ENCODE data around the gene CER1.
"Not testable (repeated sequence)": the region's sequence is repeated elsewhere in the genome, so short reads cannot be mapped to it uniquely, and the experiment has no call there.

CER1 gene

DNA sequence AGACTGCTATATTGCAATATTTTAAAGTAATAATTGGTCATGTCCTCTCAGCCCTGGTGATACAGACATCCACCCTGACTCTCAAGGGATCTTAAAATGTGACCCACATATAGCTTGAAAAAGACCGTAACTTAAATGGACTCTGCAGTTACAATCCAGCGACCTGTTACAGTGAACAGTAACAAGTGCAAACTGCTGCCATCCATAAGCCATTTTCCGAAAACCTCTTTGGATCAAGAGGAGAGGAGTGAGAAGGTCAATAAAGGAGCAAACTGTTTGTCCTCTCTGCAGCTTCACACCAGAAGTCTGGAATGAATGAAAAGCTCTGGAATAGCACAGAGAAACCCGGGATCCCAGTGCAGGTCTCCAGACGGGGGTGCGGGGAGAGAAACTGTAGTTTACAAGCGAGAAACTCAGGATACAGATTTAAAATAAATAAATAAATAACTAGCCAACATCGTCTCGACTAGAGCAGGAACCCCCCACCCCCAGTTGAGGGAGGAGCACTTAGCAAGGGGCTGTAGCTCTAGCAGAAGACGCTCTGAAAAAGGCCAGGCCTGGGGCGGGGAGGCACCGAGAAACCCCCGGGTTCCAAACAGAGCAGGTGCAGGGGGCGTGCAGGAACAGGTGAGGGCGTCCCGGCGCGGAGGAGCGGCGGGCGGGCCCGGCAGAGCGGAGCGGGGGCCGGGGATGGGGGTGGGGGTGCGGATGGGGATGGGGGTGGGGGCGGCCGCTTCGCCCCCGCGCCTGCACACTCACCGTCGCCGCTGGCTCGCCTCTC is 29.9 kb downstream of the CER1 start:
- Histone ChIP-seq H3K27me3 (ENCODE audit: control insufficient read depth in 2 of 2, insufficient read depth in 2 of 2, low read length in 2 of 2) (no peaks in the 10 kb centered on the region), H3K9ac (ENCODE audit: low read depth in 1 of 2, low read length in 2 of 2) (peak overlapping the region; percentile 52 to 72), H3K4me3 (ENCODE audit: low read length in 2 of 2) (peak overlapping the region; percentile 78 to 84), H3K4me1 (ENCODE audit: control insufficient read depth in 2 of 2, insufficient read depth in 2 of 2, low read length in 2 of 2) (peaks cover 0 to 12% of the 10 kb centered on the region in 2 donors), H3K9me3 (ENCODE audit: control insufficient read depth in 2 of 2, low read length in 2 of 2) (no peaks in the 10 kb centered on the region), H3K27ac (ENCODE audit: low read depth in 2 of 2, low read length in 2 of 2) (no peak overlapping the region), H3K36me3 (ENCODE audit: control insufficient read depth in 2 of 2, insufficient read depth in 2 of 2, low read length in 2 of 2) (peaks cover 4 to 9% of the 10 kb centered on the region in 2 donors)

DNA sequence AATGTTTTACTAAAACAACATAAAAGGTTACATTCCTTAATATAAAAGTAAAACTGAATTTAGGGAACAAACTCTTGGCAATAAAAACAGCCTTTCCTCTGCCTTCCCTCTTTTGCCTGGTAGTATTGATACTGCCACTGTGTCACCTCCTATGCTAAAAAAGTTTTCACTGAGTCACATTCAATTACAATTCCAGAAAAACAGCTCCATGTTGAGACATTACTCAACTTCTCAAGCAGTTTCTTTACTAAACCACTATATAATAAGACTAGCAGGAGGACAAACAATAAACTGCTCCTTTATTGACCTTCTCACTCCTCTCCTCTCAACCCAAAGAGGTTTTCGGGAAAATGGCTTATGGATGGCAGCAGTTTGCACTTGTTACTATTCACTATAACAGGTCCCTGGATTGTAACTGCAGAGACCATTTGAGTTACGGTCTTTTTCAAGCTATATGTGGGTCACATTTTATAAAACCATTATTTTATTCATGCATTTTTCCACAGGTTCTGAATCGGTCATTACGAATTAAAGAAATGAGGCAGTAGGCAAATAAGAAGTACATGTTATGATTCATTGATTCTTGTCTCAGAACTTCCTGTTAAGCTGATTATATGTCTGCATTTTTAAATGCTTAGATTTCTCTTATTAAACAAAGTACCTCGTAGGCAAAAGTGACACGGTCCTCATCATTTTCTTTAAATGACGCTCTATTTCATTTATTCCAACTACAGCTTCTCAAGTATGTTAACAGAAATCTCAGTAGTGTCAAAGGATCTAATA is 31.4 kb downstream of the CER1 start:
- Histone ChIP-seq H3K4me1 (ENCODE audit: control insufficient read depth in 2 of 2, insufficient read depth in 2 of 2, low read length in 2 of 2) (peaks cover 0 to 12% of the 10 kb centered on the region in 2 donors), H3K4me3 (ENCODE audit: low read length in 2 of 2) (peak overlapping the region in 1 of 2 donors; percentile 3), H3K27me3 (ENCODE audit: control insufficient read depth in 2 of 2, insufficient read depth in 2 of 2, low read length in 2 of 2) (no peaks in the 10 kb centered on the region), H3K27ac (ENCODE audit: low read depth in 2 of 2, low read length in 2 of 2) (no peak overlapping the region), H3K9ac (ENCODE audit: low read depth in 1 of 2, low read length in 2 of 2) (no peak overlapping the region), H3K36me3 (ENCODE audit: control insufficient read depth in 2 of 2, insufficient read depth in 2 of 2, low read length in 2 of 2) (peaks cover 9 to 10% of the 10 kb centered on the region in 2 donors), H3K9me3 (ENCODE audit: control insufficient read depth in 2 of 2, low read length in 2 of 2) (no peaks in the 10 kb centered on the region)

DNA sequence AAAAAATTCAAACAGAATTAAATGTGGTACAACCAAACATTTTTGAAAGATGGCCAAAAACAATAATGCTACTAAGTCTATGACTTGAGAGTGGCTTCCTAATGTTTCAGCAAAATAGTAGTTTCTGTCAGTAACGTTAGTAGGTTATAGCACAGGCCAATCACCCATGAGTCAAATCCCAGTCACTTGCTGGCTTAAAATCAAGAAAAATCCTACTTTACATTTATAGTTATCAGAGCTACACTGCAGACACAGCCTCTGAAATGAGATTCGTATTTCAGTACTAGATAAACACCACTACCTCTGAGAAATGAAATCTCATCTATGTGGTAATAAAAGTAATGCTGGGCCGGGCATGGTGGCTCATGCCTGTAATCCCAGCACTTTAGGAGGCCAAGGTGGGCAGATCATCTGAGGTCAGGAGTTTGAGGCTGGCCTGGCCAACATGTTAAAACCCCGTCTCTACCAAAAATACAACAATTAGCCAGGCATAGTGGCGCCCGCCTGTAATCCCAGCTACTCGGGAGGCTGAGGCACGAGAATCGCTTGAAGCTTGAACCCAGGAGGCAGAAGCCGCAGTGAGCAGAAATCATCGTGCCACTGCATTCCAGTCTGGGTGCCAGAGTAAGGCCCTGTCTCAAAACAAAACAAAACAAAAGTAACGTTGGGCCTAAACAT is 35.4 kb downstream of the CER1 start:
- Histone ChIP-seq H3K9ac (ENCODE audit: low read depth in 1 of 2, low read length in 2 of 2) (no peak overlapping the region), H3K4me3 (ENCODE audit: low read length in 2 of 2) (no peak overlapping the region), H3K9me3 (ENCODE audit: control insufficient read depth in 2 of 2, low read length in 2 of 2) (no peaks in the 10 kb centered on the region), H3K4me1 (ENCODE audit: control insufficient read depth in 2 of 2, insufficient read depth in 2 of 2, low read length in 2 of 2) (peaks cover 0 to 6% of the 10 kb centered on the region in 2 donors), H3K27ac (ENCODE audit: low read depth in 2 of 2, low read length in 2 of 2) (no peak overlapping the region), H3K27me3 (ENCODE audit: control insufficient read depth in 2 of 2, insufficient read depth in 2 of 2, low read length in 2 of 2) (no peaks in the 10 kb centered on the region), H3K36me3 (ENCODE audit: control insufficient read depth in 2 of 2, insufficient read depth in 2 of 2, low read length in 2 of 2) (peaks cover 9 to 10% of the 10 kb centered on the region in 2 donors)

DNA sequence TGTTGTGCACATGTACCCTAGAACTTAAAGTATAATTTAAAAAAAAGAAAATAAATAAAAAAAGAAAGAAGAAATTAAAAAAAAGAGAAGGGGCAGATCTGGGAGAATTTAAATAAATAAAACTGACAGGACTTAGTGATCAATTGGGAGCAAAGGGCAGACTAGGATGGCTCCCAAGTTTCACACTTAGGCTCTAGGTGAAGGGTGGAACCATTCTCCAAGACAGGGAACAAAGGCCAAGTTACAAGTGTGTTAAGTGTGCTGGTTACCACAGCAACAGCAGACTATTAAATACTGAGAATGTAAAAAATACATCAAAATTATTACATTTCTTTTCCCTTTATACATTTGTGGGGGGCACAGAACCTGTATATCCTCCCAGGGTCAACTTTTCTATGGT is 36.4 kb downstream of the CER1 start:
- H3K4me1 ChIP-seq (ENCODE audit: control insufficient read depth in 2 of 2, insufficient read depth in 2 of 2, low read length in 2 of 2), result peaks cover 0 to 2% of the 10 kb centered on the region in 2 donors
- peaks cover 9 to 10% of the 10 kb centered on the region in 2 donors for H3K36me3 ChIP-seq (ENCODE audit: control insufficient read depth in 2 of 2, insufficient read depth in 2 of 2, low read length in 2 of 2)
- H3K27ac ChIP-seq (ENCODE audit: low read depth in 2 of 2, low read length in 2 of 2), result no peak overlapping the region
- no peaks in the 10 kb centered on the region for H3K27me3 ChIP-seq (ENCODE audit: control insufficient read depth in 2 of 2, insufficient read depth in 2 of 2, low read length in 2 of 2)
- no peaks in the 10 kb centered on the region for H3K9me3 ChIP-seq (ENCODE audit: control insufficient read depth in 2 of 2, low read length in 2 of 2)
- H3K9ac ChIP-seq (ENCODE audit: low read depth in 1 of 2, low read length in 2 of 2), result no peak overlapping the region
- no peak overlapping the region for H3K4me3 ChIP-seq (ENCODE audit: low read length in 2 of 2)

DNA sequence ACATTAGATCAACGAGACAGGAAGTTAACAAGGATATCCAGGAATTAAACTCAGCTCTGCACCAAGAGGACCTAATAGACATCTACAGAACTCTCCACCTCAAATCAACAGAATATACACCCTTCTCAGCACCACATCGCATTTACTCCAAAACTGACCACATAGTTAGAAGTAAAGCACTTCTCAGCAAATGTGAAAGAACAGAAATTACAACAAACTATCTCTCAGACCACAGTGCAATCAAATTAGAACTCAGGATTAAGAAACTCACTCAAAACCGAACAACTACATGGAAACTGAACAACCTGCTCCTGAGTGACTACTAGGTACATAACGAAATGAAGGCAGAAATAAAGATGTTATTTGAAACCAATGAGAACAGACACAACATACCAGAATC is 39.9 kb downstream of the CER1 start:
- H3K4me3 ChIP-seq (ENCODE audit: low read length in 2 of 2); H3K9ac ChIP-seq (ENCODE audit: low read depth in 1 of 2, low read length in 2 of 2); H3K27me3 ChIP-seq (ENCODE audit: control insufficient read depth in 2 of 2, insufficient read depth in 2 of 2, low read length in 2 of 2); H3K9me3 ChIP-seq (ENCODE audit: control insufficient read depth in 2 of 2, low read length in 2 of 2); H3K27ac ChIP-seq (ENCODE audit: low read depth in 2 of 2, low read length in 2 of 2); H3K4me1 ChIP-seq (ENCODE audit: control insufficient read depth in 2 of 2, insufficient read depth in 2 of 2, low read length in 2 of 2): not testable (repeated sequence)
- peaks cover 4 to 14% of the 10 kb centered on the region in 2 donors for H3K36me3 ChIP-seq (ENCODE audit: control insufficient read depth in 2 of 2, insufficient read depth in 2 of 2, low read length in 2 of 2)

DNA sequence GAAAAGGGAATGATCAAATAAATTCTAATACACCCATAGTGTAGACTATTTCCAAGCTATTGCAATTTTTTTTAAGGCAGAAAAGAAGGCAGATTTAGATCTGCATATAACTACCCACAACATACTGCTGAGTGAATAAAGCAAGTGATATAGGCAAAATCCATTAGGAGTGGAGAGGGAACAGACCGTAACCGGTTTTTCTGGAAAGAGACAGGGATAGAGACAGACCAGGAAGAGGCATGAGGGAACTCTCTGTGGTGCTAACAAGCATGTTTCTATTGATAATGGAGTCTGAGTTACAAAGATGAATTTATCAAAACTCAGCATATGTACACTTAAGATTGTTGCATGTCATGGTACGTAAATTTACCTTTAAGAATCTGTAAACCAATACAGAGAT is 43.8 kb downstream of the CER1 start:
- no peaks in the 10 kb centered on the region for H3K4me1 ChIP-seq (ENCODE audit: control insufficient read depth in 2 of 2, insufficient read depth in 2 of 2, low read length in 2 of 2)
- peaks cover 4 to 9% of the 10 kb centered on the region in 2 donors for H3K36me3 ChIP-seq (ENCODE audit: control insufficient read depth in 2 of 2, insufficient read depth in 2 of 2, low read length in 2 of 2)

DNA sequence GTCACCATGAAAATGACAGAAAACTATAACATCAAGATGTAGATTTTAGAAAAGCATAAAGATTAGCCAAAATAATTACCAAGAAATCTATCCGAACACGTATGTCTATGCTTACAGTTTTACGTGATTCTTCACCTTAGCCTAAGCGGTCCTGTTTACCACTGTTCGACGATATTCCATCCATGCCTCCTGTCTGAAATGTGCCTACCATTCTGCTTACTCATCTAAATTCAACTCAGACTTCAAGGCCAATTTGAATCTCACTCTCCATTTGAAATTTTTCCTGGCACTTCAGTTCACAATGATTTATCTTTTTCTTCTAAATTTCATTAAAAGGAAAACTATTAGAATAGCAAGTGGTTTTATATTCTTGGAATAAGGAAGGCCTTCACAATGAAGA is 44.7 kb downstream of the CER1 start:
- Histone ChIP-seq H3K9me3 (ENCODE audit: control insufficient read depth in 2 of 2, low read length in 2 of 2) (no peaks in the 10 kb centered on the region), H3K4me1 (ENCODE audit: control insufficient read depth in 2 of 2, insufficient read depth in 2 of 2, low read length in 2 of 2) (no peaks in the 10 kb centered on the region)

More for the DNA sequence above, 43.8 kb downstream of the CER1 start:
- Histone ChIP-seq H3K27me3 (ENCODE audit: control insufficient read depth in 2 of 2, insufficient read depth in 2 of 2, low read length in 2 of 2) (no peaks in the 10 kb centered on the region), H3K9ac (ENCODE audit: low read depth in 1 of 2, low read length in 2 of 2) (no peak overlapping the region), H3K27ac (ENCODE audit: low read depth in 2 of 2, low read length in 2 of 2) (no peak overlapping the region), H3K9me3 (ENCODE audit: control insufficient read depth in 2 of 2, low read length in 2 of 2) (no peaks in the 10 kb centered on the region), H3K4me3 (ENCODE audit: low read length in 2 of 2) (no peak overlapping the region)

DNA sequence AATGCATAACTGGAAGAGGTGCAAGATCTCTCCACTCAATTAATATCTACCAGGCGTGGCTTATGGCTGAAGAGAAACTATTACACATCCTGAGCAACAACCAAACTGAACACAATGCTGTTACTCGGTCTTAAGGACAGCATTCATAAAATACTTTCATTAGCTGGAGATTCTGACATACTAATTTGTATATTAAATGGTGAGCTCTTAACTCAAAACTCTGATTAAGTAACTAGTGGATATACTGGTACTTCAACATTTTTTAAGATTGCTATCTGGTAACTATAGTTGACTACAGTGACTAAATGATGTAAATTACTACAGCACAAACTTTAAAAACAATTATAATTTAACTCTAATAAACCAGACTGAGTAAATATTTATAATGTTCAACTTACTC is 45.1 kb downstream of the CER1 start:
- H3K27me3 ChIP-seq (ENCODE audit: control insufficient read depth in 2 of 2, insufficient read depth in 2 of 2, low read length in 2 of 2), result no peaks in the 10 kb centered on the region
- no peak overlapping the region for H3K9ac ChIP-seq (ENCODE audit: low read depth in 1 of 2, low read length in 2 of 2)
- no peak overlapping the region for H3K27ac ChIP-seq (ENCODE audit: low read depth in 2 of 2, low read length in 2 of 2)
- H3K4me3 ChIP-seq (ENCODE audit: low read length in 2 of 2), result no peak overlapping the region
- peaks cover 6 to 12% of the 10 kb centered on the region in 2 donors for H3K36me3 ChIP-seq (ENCODE audit: control insufficient read depth in 2 of 2, insufficient read depth in 2 of 2, low read length in 2 of 2)
- no peaks in the 10 kb centered on the region for H3K4me1 ChIP-seq (ENCODE audit: control insufficient read depth in 2 of 2, insufficient read depth in 2 of 2, low read length in 2 of 2)
- H3K9me3 ChIP-seq (ENCODE audit: control insufficient read depth in 2 of 2, low read length in 2 of 2), result no peaks in the 10 kb centered on the region

More for the DNA sequence above, 44.7 kb downstream of the CER1 start:
- no peak overlapping the region for H3K9ac ChIP-seq (ENCODE audit: low read depth in 1 of 2, low read length in 2 of 2)
- H3K27ac ChIP-seq (ENCODE audit: low read depth in 2 of 2, low read length in 2 of 2), result no peak overlapping the region
- peaks cover 4 to 9% of the 10 kb centered on the region in 2 donors for H3K36me3 ChIP-seq (ENCODE audit: control insufficient read depth in 2 of 2, insufficient read depth in 2 of 2, low read length in 2 of 2)
- H3K4me3 ChIP-seq (ENCODE audit: low read length in 2 of 2), result no peak overlapping the region
- H3K27me3 ChIP-seq (ENCODE audit: control insufficient read depth in 2 of 2, insufficient read depth in 2 of 2, low read length in 2 of 2), result no peaks in the 10 kb centered on the region

DNA sequence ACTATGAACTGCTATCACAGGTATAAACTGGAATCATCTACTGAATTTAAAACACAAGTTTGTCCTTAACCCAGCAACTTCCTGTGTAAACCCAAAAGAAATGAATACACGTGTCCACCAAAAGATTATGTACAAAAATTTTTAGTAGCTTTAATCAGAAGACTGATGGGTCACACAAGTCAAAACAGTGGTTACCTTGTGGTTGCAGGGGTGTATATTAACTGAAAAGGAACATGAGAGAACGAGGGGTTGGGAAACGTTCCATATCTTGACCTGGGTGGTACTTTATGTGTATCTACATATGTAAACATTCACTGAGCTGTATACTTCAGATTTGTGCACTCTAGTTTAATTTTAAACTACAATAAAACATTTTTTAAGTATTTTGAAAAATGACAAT is 47.9 kb downstream of the CER1 start:
- H3K9me3 ChIP-seq (ENCODE audit: control insufficient read depth in 2 of 2, low read length in 2 of 2), result no peaks in the 10 kb centered on the region
- no peak overlapping the region for H3K4me3 ChIP-seq (ENCODE audit: low read length in 2 of 2)
- H3K4me1 ChIP-seq (ENCODE audit: control insufficient read depth in 2 of 2, insufficient read depth in 2 of 2, low read length in 2 of 2), result no peaks in the 10 kb centered on the region
- H3K9ac ChIP-seq (ENCODE audit: low read depth in 1 of 2, low read length in 2 of 2), result no peak overlapping the region
- H3K27me3 ChIP-seq (ENCODE audit: control insufficient read depth in 2 of 2, insufficient read depth in 2 of 2, low read length in 2 of 2), result no peaks in the 10 kb centered on the region
- H3K36me3 ChIP-seq (ENCODE audit: control insufficient read depth in 2 of 2, insufficient read depth in 2 of 2, low read length in 2 of 2), result peaks cover 15 to 20% of the 10 kb centered on the region in 2 donors
- H3K27ac ChIP-seq (ENCODE audit: low read depth in 2 of 2, low read length in 2 of 2), result no peak overlapping the region

DNA sequence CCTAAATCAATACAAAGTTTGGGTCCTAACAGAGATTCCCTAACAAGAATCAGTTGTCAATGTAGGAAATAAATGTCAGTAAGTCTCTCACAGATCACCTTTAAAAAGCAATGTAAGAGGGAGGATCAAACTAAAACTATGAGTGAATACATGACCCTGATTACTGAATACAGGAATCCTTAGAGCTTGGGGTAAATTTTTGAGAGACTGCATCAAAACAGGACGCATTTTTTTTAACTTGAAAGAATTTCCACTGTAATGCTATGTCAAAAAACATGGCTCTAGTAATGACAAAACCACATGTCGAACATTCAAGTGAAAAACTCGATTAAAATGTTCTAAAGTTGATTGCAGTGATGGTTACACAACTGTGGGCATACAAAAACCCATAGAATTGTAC is 51.2 kb downstream of the CER1 start:
- H3K27ac ChIP-seq (ENCODE audit: low read depth in 2 of 2, low read length in 2 of 2), result no peak overlapping the region
- H3K36me3 ChIP-seq (ENCODE audit: control insufficient read depth in 2 of 2, insufficient read depth in 2 of 2, low read length in 2 of 2), result peaks cover 10 to 11% of the 10 kb centered on the region in 2 donors
- no peaks in the 10 kb centered on the region for H3K27me3 ChIP-seq (ENCODE audit: control insufficient read depth in 2 of 2, insufficient read depth in 2 of 2, low read length in 2 of 2)
- no peaks in the 10 kb centered on the region for H3K9me3 ChIP-seq (ENCODE audit: control insufficient read depth in 2 of 2, low read length in 2 of 2)
- no peak overlapping the region for H3K9ac ChIP-seq (ENCODE audit: low read depth in 1 of 2, low read length in 2 of 2)
- no peaks in the 10 kb centered on the region for H3K4me1 ChIP-seq (ENCODE audit: control insufficient read depth in 2 of 2, insufficient read depth in 2 of 2, low read length in 2 of 2)
- no peak overlapping the region for H3K4me3 ChIP-seq (ENCODE audit: low read length in 2 of 2)

Measured in mucosa of rectum (tissue), 2 donors.